Kidney tubule cell (primary cell): ENCODE data around the gene LGR5.

Source experiments
- DNase-seq: peaks from one replicate; pipeline ENCODE4 v3.0.0-alpha.2; 2018; ENCODE audit warnings: low spot score

Gene LGR5

DNA sequence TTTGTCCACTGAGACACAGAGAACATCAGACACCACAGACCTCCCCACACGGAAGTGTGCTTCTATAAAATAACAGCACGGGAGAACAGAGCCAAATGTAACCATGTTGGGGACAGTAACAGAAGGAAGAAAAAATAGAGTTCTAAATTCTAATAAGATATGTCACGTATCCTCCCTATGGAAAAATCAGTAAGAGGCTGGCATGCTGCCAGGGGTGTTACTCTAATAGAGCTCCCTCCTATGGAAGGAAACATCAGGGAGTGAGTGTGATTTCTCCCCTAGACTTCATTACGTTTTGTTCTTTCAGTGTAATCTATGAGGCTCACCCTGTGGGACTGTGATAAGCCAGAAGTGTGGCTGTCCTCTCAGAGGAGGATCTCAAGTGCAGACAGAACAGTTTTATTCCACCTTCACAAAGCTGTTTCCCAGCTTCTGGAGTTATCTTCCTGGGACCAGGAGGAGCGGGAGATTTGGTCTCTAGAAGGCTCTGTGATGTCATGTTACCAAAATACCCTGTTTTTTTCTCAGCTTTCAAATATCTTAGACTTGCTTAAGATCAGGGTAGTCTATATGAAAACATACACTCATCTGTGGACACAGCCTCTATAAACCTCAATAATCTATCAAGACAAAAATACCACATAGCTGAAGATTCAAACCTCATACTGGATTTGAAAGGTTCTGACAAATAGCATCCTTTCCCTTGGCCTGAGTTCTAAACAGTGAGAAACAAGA, 154.8 kb downstream of the LGR5 start:
- DNase-seq: no peak

DNA sequence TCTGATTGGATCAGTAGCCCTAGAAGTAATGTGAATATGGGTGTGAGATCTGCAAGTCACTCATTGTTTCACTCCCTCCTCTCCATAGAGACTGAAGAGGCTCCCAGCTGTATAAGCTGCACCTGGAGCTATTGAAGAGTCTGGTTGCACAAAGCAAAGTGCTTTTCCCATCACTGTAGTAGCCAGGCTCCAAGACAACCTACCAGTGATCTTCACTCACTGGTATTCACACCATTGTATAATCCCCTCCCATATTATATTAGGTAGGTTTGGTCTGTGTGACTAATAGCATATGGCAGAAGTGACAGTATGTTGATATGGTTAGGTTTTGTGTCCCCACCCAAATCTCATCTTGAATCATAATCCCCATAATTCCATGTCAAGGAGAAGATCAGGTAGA, 159.6 kb downstream of the LGR5 start:
- no peak for DNase-seq

DNA sequence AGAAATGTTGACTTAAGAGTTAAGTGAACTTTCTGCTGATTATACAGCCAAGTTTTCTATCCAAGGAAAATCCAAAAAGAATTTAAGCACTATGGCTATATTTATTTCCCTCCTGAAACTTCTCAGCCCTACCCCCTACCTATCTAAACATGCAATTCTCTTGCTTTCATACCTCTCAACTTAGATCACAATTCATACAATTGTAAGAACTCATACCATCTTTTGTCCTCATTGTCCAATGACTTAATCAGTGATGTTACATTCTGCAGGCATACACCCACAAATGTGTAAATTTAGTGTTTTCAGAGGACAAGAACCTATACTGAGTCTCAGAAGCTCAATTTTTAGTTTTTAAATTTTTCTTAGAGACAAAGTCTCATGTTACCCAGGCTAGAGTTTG, 161.9 kb downstream of the LGR5 start:
- DNase-seq: no peak

DNA sequence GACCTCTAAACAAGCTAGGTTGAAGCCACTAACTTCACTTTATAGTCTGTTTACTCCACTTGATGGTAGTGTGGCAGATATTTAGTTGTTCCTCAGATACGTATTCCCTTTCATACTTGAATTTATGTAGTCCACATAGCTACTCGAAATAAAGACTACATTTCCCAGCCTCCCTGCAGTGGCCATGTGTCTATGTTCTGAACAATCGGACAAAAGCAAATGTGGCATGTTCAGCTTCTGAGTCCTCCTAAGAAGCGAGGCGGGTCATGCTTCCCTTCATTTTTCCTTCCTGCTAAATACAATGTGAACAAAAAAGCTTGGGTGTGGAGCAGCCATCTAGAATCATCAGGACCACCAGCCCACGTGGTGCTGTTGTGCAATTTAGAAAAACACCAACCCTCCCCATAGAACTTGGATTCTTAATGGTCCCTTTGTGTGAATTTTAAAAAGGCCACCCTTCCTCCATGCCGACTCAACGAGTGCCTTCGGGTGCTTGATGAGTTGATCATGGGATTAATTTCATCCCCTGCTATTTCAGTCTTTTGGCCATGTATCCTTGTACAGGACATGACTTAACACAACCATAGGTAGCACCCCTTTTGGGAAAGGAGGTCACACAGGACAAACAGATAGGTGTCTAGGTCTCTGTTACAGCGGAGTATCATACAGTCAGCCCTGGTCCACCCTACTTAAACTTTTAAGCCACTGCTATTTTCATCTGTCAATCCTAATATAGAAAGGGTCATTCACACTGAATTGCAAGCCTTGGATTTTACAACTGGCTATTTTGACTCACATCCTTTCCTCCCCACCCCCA, 163.4 kb downstream of the LGR5 start:
- DNase-seq: no peak

DNA sequence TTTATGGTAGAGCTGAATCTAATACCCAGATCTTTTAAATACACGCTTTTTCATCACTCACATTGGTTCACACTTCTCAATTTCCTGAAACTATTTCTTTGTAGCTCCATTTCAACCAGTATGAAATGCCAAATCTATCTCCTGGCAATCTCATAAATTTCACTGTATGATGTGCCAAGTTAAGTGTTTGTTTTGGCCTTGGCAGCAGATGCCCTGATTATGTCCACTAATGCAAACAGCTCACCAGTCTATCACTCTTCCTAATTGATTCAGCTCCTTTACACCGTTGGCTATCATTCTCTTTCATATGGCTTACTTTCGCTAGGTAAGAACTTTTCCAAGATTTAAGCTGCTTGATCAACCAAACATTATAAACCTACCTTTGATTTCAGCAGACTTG, 165.4 kb downstream of the LGR5 start:
- DNase-seq: no peak

DNA sequence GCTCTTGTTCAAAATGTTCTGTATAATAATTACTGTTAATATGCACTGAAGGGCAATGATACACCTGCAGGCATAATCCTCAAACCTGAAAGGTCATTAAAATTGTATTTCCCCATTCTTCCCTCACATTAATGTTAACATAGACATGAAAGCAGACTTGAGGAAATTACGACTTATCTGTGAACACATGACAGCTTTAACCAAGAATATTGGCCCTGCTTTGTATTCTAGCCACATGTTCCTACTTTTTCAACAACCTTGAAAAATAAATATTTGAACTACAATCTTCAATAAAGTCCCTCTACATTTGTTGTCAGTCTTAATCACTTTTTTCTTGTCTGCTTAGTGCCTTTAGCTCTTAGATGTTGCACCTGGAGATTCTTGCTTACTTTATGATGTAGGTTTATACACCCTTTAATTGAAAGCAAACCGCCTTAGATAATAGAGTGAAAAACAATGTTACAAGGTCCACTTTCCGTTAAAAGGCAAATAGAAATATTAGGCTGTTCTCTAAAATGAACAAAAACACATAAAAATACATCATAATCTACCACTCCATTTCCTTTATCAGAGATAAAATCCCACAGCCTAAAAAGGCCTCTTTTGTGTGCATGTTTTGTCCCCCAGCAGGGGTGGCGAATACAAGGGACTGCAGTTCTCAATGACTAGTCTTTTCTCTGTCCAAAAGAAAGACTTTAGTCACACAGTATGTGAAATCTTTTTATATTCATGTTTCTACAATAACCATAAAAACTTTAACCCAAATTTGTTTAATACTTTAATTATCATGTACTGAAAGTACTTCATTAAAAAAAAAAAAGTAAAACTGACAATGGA, 168.1 kb downstream of the LGR5 start:
- no peak for DNase-seq

DNA sequence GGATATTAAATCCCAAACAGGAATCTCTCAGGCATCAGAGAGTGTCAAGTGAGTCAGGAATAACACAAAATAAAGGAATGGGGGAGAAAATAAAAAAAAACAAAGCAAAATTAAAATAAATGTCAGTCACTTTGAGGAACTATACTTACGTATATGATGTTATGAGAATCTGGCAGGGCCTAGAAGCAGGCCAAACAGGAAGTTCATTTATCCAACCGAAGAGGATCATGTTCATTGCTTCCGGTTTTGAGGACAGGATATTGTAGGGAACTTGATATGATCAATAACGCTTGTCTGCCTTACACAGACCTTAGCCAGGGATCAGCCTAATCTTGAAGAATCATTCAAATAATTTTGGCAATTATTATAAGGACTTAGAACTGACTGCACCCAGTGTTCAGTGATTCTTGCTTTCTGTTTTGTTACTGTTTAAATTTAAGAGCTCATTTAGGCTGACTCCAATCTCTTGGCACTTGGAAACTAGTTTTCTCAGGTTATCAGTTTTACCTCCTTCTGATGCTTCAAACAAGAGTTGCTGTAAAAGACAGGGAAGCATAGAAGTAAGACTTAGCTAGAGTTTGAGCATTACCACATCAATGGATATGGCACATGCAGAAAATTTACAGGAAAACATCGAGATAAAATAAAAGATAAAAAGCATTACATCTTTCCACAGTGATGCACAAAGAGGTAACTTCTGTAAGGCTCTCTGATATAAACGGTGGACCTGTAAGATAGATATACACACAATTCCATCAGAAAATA, 170.6 kb downstream of the LGR5 start:
- DNase-seq: no peak

DNA sequence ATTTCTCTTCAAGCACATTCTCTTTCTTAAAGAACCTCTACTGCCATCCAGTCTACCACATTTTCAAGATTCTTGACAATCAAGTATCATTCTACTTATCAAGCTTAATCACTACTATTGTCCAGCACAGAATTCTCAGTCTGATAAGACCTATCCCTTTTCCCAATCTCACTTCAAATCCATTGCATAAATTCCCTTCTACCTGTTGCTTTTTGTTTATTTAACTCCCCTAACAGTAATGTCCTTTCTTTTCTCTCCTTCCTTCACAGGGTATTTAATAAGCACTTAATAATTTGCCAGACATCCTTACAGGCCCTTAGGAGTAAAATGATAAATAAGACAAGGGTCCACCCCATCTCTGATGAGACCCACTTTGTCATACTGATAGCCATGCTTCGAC, 182.3 kb downstream of the LGR5 start:
- no peak for DNase-seq

DNA sequence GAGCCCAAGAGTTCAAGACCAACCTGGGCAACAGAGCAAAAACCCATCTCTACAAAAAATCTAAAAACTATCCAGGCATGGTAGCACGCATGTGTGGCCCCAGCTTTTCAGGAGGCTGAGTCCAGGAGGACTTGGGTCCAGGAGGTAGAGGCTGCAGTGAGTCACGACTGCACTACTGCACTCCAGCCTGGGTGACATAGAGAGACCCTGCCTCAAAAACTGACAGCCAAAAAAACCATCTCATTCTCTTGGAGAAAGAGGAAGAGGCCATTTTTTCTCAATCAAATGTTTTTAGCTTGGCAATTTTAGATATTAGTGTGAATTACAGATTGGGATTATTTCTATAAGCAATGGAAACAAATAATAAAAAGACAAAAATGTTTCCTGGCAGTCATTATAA, 185.9 kb downstream of the LGR5 start:
- no peak for DNase-seq

DNA sequence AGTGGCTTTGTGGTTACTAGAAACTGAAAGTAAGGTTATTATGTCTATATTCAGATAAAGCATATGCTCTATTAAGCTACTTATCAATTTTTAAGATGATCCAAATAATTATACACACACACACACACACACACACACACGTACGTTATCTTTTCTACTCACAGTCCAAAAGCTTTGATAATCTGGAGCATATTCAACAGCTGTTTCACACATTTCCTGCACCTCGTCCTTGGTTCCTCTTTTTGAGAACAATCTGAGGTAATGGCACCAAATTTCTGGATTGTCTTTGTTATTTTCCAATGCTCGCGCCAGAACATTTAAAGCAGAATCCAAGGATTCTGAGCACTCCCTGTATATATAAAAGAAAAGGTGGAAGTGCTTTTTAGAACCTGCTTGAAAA, 186.5 kb downstream of the LGR5 start:
- no peak for DNase-seq

DNA sequence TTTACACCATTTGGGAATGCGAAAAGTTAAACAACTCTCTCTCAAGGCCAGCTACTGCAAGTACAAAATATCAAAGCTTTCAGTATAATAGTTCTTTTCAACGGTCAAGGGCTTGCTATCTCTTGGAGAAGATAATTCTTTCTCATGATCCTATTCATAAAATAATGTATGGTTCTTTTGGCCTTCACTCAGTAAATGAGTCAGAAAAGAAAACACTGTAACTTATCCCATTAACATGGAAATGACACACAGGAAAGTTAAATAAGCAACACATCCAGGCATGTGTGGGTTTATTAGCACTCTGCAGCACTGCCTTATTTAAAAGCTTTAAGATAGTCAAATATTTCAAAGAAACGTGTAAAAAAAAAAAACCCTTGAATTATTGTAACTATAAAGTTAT, 187.2 kb downstream of the LGR5 start:
- no peak for DNase-seq

DNA sequence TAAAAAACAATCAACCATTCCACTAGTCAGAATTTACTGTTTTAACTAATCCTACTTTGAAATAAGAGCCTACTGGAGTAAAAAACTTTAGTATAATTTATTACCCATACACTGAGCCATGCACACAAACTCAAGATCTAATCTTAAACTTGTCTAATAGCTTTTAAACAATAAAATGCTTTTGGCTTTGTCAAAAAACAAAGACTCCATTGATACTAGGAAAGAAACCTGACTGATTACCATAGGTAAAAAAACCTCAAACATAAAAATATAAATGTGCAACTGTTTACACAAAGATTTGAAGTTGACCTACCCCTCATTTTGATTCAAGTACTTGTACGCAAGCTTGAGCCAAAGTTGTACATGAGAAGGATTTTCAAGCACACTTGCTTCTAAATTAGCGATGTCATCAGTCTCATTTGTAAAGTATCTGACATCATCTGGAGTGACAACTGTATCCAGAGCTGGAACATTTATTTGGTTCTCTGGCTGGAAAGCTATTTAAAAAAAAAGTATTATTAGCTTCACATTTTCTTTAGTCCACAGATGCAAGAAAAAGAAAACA, 187.9 kb downstream of the LGR5 start:
- DNase-seq: no peak
